GM12878 (cell line): ENCODE results near the gene HMBS. TPM values are rescaled to one million over a fixed set of nuclear protein-coding genes. Genes with fewer than 3 reads are reported as not detected.

Experiments used
- ATAC-seq: fragments of 200-7000 bp; cut with Tn5 transposase; 3 replicates; pipeline ENCODE4 v1.9.1; 2020; ENCODE audit warnings: mild to moderate bottlenecking, moderate library complexity
- BruUV-seq: library from RNA; stranded (reverse); fragments of 400-500 nt; replicated peaks from 2 replicates; lab custom pipeline; 2021; lab: Mats Ljungman, UMichigan
- CTCF ChIA-PET: fragments of 300-600 bp; sonication (Branson Sonifier 250); formaldehyde crosslinking; extraction: SDS; loops from one replicate; lab custom pipeline; 2021; ENCODE audit warnings: inconsistent platforms; lab: Yijun Ruan, JAX
- POLR2A ChIA-PET: fragments of 350-600 bp; formaldehyde crosslinking; extraction: SDS; loops from one replicate; lab custom pipeline; 2021; ENCODE audit warnings: inconsistent platforms; lab: Charles Lee
- RAD21 ChIA-PET: fragments of 300-600 bp; sonication (Branson Sonifier 250); formaldehyde crosslinking; loops from one replicate; lab custom pipeline; 2023; ENCODE audit warnings: antibody characterized with exemption; ENCODE audit not compliant: unreplicated experiment; lab: Charles Lee
- SMC1A ChIA-PET: fragments of 300-600 bp; sonication (Branson Sonifier 250); formaldehyde crosslinking; loops from one replicate; lab custom pipeline; 2023; ENCODE audit not compliant: unreplicated experiment, uncharacterized antibody; lab: Charles Lee
- DNase-seq: peaks from one replicate; pipeline ENCODE4 v3.0.0-alpha.2; 2011; ENCODE audit warnings: low read depth, low spot score
- FAIRE-seq: peaks from 3 replicates; lab custom pipeline; 2011; peaks lifted over from hg19 to GRCh38; lab: Jason Lieb, UNC
- H2AFZ ChIP-seq: 2 replicates; pipeline ENCODE4 v1.6.0; 2011; ENCODE audit warnings: low read depth, low read length, control low read depth; ENCODE audit not compliant: control insufficient read depth
- H3K27ac ChIP-seq: 2 replicates; pipeline ENCODE4 v1.5.1; 2011; ENCODE audit warnings: control low read depth; ENCODE audit not compliant: control insufficient read depth, insufficient read depth
- H3K27me3 ChIP-seq, 2 experiments: replicated peaks in 1 of 2; 2 replicates each; pipeline versions ENCODE4 v1.6.0 to v1.6.1; 2011; ENCODE audit warnings: low read length in 1 of 2; ENCODE audit not compliant: control insufficient read depth in 2 of 2, insufficient read depth in 2 of 2
- H3K36me3 ChIP-seq, 2 experiments: 2 replicates each; pipeline ENCODE4 v1.5.1; 2011; ENCODE audit warnings: low read length in 1 of 2; ENCODE audit not compliant: control insufficient read depth in 2 of 2, insufficient read depth in 2 of 2
- H3K4me1 ChIP-seq: 2 replicates; pipeline ENCODE4 v1.6.1; 2011; ENCODE audit warnings: mild to moderate bottlenecking, low read length, moderate library complexity, mixed read lengths; ENCODE audit not compliant: control insufficient read depth, insufficient read depth
- H3K4me2 ChIP-seq: 2 replicates; pipeline ENCODE4 v1.6.0; 2011; ENCODE audit warnings: control low read depth; ENCODE audit not compliant: control insufficient read depth, insufficient read depth
- H3K4me3 ChIP-seq: fragments of 200-600 bp; sonication (generic); 2 replicates; pipeline ENCODE4 v1.5.1; 2016
- H3K79me2 ChIP-seq: 2 replicates; pipeline ENCODE4 v1.6.0; 2011; ENCODE audit warnings: low read length; ENCODE audit not compliant: control insufficient read depth, insufficient read depth
- H3K9ac ChIP-seq: 2 replicates; pipeline ENCODE4 v1.8.0; 2011; ENCODE audit warnings: low read length, control low read depth, mixed read lengths; ENCODE audit not compliant: control insufficient read depth, insufficient read depth
- H3K9me3 ChIP-seq: replicated peaks from 3 replicates; pipeline ENCODE4 v1.5.1; 2011; ENCODE audit warnings: mild to moderate bottlenecking, low read length; ENCODE audit not compliant: control insufficient read depth, insufficient read depth
- H4K20me1 ChIP-seq: 2 replicates; pipeline ENCODE4 v1.6.0; 2011; ENCODE audit not compliant: control insufficient read depth, insufficient read depth
- NFXL1 ChIP-seq: fragments of 450-650 bp; IDR thresholded peaks from 2 replicates; pipeline ENCODE4 v1.6.1; 2017; ENCODE audit warnings: antibody characterized with exemption, mild to moderate bottlenecking, borderline replicate concordance
- NFYB ChIP-seq: IDR thresholded peaks from 2 replicates; pipeline ENCODE4 v1.6.1; 2011; ENCODE audit warnings: low read depth, mild to moderate bottlenecking, low read length, improper control_type of control experiment, moderate library complexity; ENCODE audit not compliant: insufficient read depth
- RCOR1 ChIP-seq: conservative IDR thresholded peaks from 2 replicates; pipeline ENCODE4 v1.6.1; 2012; ENCODE audit warnings: low read depth, low read length, improper control_type of control experiment
- SRF ChIP-seq, 2 experiments: IDR thresholded peaks; 2 replicates each; pipeline ENCODE4 v1.6.1; 2011; ENCODE audit warnings: low read depth in 2 of 2, low read length in 2 of 2, mild to moderate bottlenecking in 1 of 2, moderate library complexity in 1 of 2
- WGBS: methylation state at CpG from one replicate; pipeline ENCODE4 v1.1.6; 2016; ENCODE audit warnings: low lambda C conversion rate; ENCODE audit not compliant: insufficient replicate concordance, insufficient coverage; ENCODE audit errors: missing lambda C conversion rate; 5-methylcytosine and 5-hydroxymethylcytosine counted together
- in situ Hi-C: fragments of 300-500 bp; cut with MboI; formaldehyde crosslinking; loops from 9 replicates; pipeline ENCODE4 v1.14.3; 2018; ENCODE audit warnings: mixed read lengths
- intact Hi-C: fragments of 100-400 bp; cut with micrococcal nuclease; formaldehyde crosslinking; loops from one replicate; pipeline ENCODE4 v1.14.2; 2022; ENCODE audit not compliant: unreplicated experiment
- polyA plus RNA-seq, 11 experiments: library from polyadenylated mRNA; depleted of rRNA in 4 of 11; unstranded in 6 of 11; stranded (reverse) in 5 of 11; fragments of >200 nt; fragmentation: Nextera tagmentation in 4 of 11; fragmentation: Illumina TruSeq in 1 of 11; extraction: Ambion mirVana in 4 of 11; extraction: Trizol in 1 of 11; gene quantifications; 1 replicate in 1 of 11; 2 replicates in 10 of 11; pipeline versions ENCODE4 v1.2.1 to v1.2.3, GENCODE V29; 2011 to 2016; ENCODE audit warnings: inconsistent platforms in 2 of 11, missing spikeins in 2 of 11, low read depth in 1 of 11
- total RNA-seq, 4 experiments: library from RNA; depleted of rRNA in 3 of 4; stranded (reverse); fragments of >200 nt in 3 of 4; fragmentation: Illumina TruSeq in 1 of 4; extraction: Trizol in 1 of 4; gene quantifications; 2 replicates each; pipeline versions ENCODE4 v1.2.1 to v1.2.3, GENCODE V29; 2013 to 2021
- TF ChIP-seq, protein P1 (sequence below): IDR thresholded peaks from 2 replicates; pipeline ENCODE4 v1.6.1; 2012; ENCODE audit warnings: improper control_type of control experiment, low read depth, low read length; ENCODE audit not compliant: insufficient replicate concordance

HMBS gene
- total and polyA plus RNA-seq, 10 of the 15 experiments (the other 5 are each of a cell fraction or from before 2014, with no cell fraction given), result 17.7 to 96.7 (median 49.7) TPM

GRCh38 chr11:119111361-119111925 is 26.8 kb downstream of the HMBS start (continued):
- TF ChIP-seq, protein P1, sequence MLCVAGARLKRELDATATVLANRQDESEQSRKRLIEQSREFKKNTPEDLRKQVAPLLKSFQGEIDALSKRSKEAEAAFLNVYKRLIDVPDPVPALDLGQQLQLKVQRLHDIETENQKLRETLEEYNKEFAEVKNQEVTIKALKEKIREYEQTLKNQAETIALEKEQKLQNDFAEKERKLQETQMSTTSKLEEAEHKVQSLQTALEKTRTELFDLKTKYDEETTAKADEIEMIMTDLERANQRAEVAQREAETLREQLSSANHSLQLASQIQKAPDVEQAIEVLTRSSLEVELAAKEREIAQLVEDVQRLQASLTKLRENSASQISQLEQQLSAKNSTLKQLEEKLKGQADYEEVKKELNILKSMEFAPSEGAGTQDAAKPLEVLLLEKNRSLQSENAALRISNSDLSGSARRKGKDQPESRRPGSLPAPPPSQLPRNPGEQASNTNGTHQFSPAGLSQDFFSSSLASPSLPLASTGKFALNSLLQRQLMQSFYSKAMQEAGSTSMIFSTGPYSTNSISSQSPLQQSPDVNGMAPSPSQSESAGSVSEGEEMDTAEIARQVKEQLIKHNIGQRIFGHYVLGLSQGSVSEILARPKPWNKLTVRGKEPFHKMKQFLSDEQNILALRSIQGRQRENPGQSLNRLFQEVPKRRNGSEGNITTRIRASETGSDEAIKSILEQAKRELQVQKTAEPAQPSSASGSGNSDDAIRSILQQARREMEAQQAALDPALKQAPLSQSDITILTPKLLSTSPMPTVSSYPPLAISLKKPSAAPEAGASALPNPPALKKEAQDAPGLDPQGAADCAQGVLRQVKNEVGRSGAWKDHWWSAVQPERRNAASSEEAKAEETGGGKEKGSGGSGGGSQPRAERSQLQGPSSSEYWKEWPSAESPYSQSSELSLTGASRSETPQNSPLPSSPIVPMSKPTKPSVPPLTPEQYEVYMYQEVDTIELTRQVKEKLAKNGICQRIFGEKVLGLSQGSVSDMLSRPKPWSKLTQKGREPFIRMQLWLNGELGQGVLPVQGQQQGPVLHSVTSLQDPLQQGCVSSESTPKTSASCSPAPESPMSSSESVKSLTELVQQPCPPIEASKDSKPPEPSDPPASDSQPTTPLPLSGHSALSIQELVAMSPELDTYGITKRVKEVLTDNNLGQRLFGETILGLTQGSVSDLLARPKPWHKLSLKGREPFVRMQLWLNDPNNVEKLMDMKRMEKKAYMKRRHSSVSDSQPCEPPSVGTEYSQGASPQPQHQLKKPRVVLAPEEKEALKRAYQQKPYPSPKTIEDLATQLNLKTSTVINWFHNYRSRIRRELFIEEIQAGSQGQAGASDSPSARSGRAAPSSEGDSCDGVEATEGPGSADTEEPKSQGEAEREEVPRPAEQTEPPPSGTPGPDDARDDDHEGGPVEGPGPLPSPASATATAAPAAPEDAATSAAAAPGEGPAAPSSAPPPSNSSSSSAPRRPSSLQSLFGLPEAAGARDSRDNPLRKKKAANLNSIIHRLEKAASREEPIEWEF, result no peak
- TF ChIP-seq NFYB, result no peak

GRCh38 chr11:119112314-119113020 is 27.8 kb downstream of the HMBS start:
- Histone ChIP-seq H3K79me2 (peaks cover 18% of the 10 kb centered on the region), H3K27ac (no peak overlapping the region), H4K20me1 (no peaks in the 10 kb centered on the region), H3K27me3 (no peaks in the 10 kb centered on the region), H3K4me1 (peaks cover 8% of the 10 kb centered on the region), H3K9me3 (no peaks in the 10 kb centered on the region), H3K9ac (no peak overlapping the region), H3K4me3 (no peak overlapping the region), H3K4me2 (no peak overlapping the region), H3K36me3 (peaks cover 19 to 22% of the 10 kb centered on the region in 2 experiments), H2AFZ (no peak overlapping the region)
- WGBS, result 95% methylated on average over 12 of the region's 12 CpGs
- no TSS peak for BruUV-seq
- intact Hi-C loops, result no loop called here
- ATAC-seq (no peak), FAIRE-seq (no peak), DNase-seq (no peak)
- SMC1A ChIA-PET, result interaction anchor here (1.0 to 1.1 kb wide), 2 partner anchors 9 to 10 kb away, joined by 4 read pairs; partner anchors contain the start of genes DPAGT1 and HINFP
- in situ Hi-C loops, result no loop called here
- RAD21 ChIA-PET, result no interaction called here
- CTCF ChIA-PET, result interaction anchor here (0.6 to 1.6 kb wide), 3 partner anchors 8 to 54 kb away, joined by 3 to 5 read pairs (median 4); partner anchors contain the start of gene HINFP
- TF ChIP-seq SRF (IDR thresholded peaks at IDR 0.05; ENCODE audit: low read depth in 2 of 2, low read length in 2 of 2), result no peak
- no peak for TF ChIP-seq NFXL1
- TF ChIP-seq RCOR1, result no peak
- POLR2A ChIA-PET, result interaction anchor here (7.2 kb wide), 1 partner anchor 8 kb away, joined by 76 read pairs; the partner anchor contains the start of gene HINFP
